Suprapubic skin (tissue), 3 donors: ENCODE measurements around the gene IQGAP2.

ENCODE experiments used
- POLR2A ChIP-seq, 2 donors: fragments of 450-650 bp; IDR thresholded peaks; one replicate each; pipeline ENCODE4 v1.6.1; 2017; ENCODE audit warnings: antibody characterized with exemption in 2 of 2, mild to moderate bottlenecking in 2 of 2, moderate library complexity in 2 of 2
- TF ChIP-seq, protein P1 (sequence below), 2 donors: fragments of 200-600 bp in 1 of 2; fragments of 450-650 bp in 1 of 2; sonication (generic) in 1 of 2; IDR thresholded peaks; one replicate each; pipeline ENCODE4 v1.5.1; 2016 to 2019; ENCODE audit warnings: antibody characterized with exemption in 2 of 2, mild to moderate bottlenecking in 1 of 2, moderate library complexity in 1 of 2

DNA sequence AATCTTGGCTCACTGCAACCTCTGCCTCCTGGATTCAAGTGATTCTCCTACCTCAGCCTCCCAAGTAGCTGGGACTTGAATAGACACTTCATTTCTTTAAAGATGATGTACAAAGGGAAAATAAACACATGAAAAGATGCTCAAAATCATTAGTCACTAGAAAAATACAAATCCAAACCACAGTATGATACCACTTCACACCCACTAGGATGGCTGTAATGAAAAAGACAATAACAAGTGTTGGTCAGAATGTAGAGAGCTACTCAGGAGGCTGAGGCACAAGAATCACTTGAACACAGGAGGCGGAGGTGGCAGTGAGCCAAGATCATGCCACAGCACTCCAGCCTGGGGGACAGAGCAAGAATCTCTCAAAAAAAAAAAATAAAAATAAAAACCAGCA lies 207.1 kb downstream of the IQGAP2 start:
- TF ChIP-seq, protein P1, sequence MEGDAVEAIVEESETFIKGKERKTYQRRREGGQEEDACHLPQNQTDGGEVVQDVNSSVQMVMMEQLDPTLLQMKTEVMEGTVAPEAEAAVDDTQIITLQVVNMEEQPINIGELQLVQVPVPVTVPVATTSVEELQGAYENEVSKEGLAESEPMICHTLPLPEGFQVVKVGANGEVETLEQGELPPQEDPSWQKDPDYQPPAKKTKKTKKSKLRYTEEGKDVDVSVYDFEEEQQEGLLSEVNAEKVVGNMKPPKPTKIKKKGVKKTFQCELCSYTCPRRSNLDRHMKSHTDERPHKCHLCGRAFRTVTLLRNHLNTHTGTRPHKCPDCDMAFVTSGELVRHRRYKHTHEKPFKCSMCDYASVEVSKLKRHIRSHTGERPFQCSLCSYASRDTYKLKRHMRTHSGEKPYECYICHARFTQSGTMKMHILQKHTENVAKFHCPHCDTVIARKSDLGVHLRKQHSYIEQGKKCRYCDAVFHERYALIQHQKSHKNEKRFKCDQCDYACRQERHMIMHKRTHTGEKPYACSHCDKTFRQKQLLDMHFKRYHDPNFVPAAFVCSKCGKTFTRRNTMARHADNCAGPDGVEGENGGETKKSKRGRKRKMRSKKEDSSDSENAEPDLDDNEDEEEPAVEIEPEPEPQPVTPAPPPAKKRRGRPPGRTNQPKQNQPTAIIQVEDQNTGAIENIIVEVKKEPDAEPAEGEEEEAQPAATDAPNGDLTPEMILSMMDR (IDR thresholded peaks at IDR 0.05) = no peak
- no peak for TF ChIP-seq POLR2A (IDR thresholded peaks at IDR 0.05)
